DND-41 (cell line): ENCODE results near the gene S1PR4.

Source experiments
- CTCF ChIP-seq: IDR thresholded peaks from 2 replicates; pipeline ENCODE4 v1.5.1; 2012; ENCODE audit warnings: borderline replicate concordance, low read length, moderate library complexity, mild to moderate bottlenecking; ENCODE audit not compliant: poor library complexity, severe bottlenecking; ENCODE audit errors: extremely low read depth
- EZH2 ChIP-seq: IDR thresholded peaks from 3 replicates; pipeline ENCODE4 v1.6.1; 2012; ENCODE audit warnings: borderline replicate concordance, low read depth, mild to moderate bottlenecking, moderate library complexity, low read length, inconsistent platforms; ENCODE audit not compliant: severe bottlenecking

- TF ChIP-seq CTCF (no peak), EZH2 (no peak)
These were observed 14.6 kb upstream of the S1PR4 start for GRCh38 chr19:3163943-3164342.
